Measurements from ENCODE around the gene ZNF430. TPM values are rescaled to one million over a fixed set of nuclear protein-coding genes. Genes with fewer than 3 reads are reported as not detected.

ZNF430 gene

Small RNA genes within 50 kb of the gene (small RNA-seq; reads per million reads assigned to genes)
- gene AC008739.3, result not detected

Data from skeletal muscle satellite cell (primary cell).